HepG2 (cell line): ENCODE measurements around the gene EMILIN1. TPM values are rescaled to one million over a fixed set of nuclear protein-coding genes. Genes with fewer than 3 reads are reported as not detected.
A peak's percentile ranks its signal among the peaks of the same experiment; 100 is the strongest.

Experiments used
- ATAC-seq: fragments of 200-7000 bp; cut with Tn5 transposase; 3 replicates; pipeline ENCODE4 v1.9.1; 2020; ENCODE audit warnings: mild to moderate bottlenecking, moderate library complexity
- BruUV-seq: library from RNA; stranded (reverse); fragments of 400-500 nt; replicated peaks from 2 replicates; lab custom pipeline; 2021; lab: Mats Ljungman, UMichigan
- CTCF ChIA-PET: fragments of 300-600 bp; formaldehyde crosslinking; extraction: SDS; loops from one replicate; lab custom pipeline; 2021; ENCODE audit warnings: low total read pairs, inconsistent platforms, low intra/inter-chr PET ratio; lab: Yijun Ruan, JAX
- POLR2A ChIA-PET: fragments of 350-600 bp; sonication (Branson Sonifier 250); formaldehyde crosslinking; loops from one replicate; lab custom pipeline; 2020; ENCODE audit warnings: antibody characterized with exemption, inconsistent platforms; lab: Yijun Ruan, JAX
- DNase-seq: peaks from one replicate; pipeline ENCODE4 v3.0.0-alpha.2; 2015; ENCODE audit warnings: low spot score
- FAIRE-seq: peaks from 3 replicates; lab custom pipeline; 2011; peaks lifted over from hg19 to GRCh38; lab: Jason Lieb, UNC
- H2AFZ ChIP-seq: one replicate; pipeline ENCODE4 v1.6.1; 2011; ENCODE audit warnings: low read length, inconsistent platforms
- H3K27ac ChIP-seq: fragments of 300-600 bp; 3 replicates; pipeline ENCODE4 v1.8.0; 2011; ENCODE audit warnings: mixed run types, mild to moderate bottlenecking, mixed read lengths, low read length, inconsistent platforms; ENCODE audit not compliant: insufficient read depth; ENCODE audit errors: extremely low read length
- H3K27me3 ChIP-seq, 2 experiments: fragments of 200-600 bp in 1 of 2; 2 replicates in 1 of 2; 3 replicates in 1 of 2; pipeline versions ENCODE4 v1.6.0 to v1.8.0; 2011; ENCODE audit warnings: low read length in 2 of 2, mild to moderate bottlenecking in 2 of 2, moderate library complexity in 2 of 2, inconsistent platforms in 1 of 2; ENCODE audit not compliant: insufficient read depth in 2 of 2, control insufficient read depth in 1 of 2
- H3K36me3 ChIP-seq, 2 experiments: fragments of 200-600 bp in 1 of 2; replicated peaks in 1 of 2; 2 replicates in 1 of 2; 3 replicates in 1 of 2; pipeline versions ENCODE4 v1.5.1 to v1.8.0; 2011; ENCODE audit warnings: low read length in 2 of 2, inconsistent platforms in 1 of 2; ENCODE audit not compliant: insufficient read depth in 2 of 2, control insufficient read depth in 1 of 2
- H3K4me1 ChIP-seq: 2 replicates; pipeline ENCODE4 v1.5.1; 2012; ENCODE audit warnings: low read length, inconsistent platforms; ENCODE audit not compliant: insufficient read depth
- H3K4me2 ChIP-seq: 2 replicates; pipeline ENCODE4 v1.6.0; 2011; ENCODE audit warnings: low read depth, low read length, inconsistent platforms
- H3K4me3 ChIP-seq, 3 experiments: fragments of 200-600 bp in 1 of 3; sonication (generic), shearing (Covaris generic) in 1 of 3; replicated peaks in 1 of 3; 2 replicates each; pipeline ENCODE4 v1.5.1; 2011 to 2016; ENCODE audit warnings: low read length in 3 of 3, inconsistent platforms in 2 of 3, low read depth in 2 of 3, mild to moderate bottlenecking in 2 of 3, control low read depth in 1 of 3, mixed read lengths in 1 of 3; ENCODE audit not compliant: insufficient read depth in 1 of 3
- H3K79me2 ChIP-seq: one replicate; pipeline ENCODE4 v1.6.1; 2011; ENCODE audit warnings: low read length, inconsistent platforms; ENCODE audit not compliant: insufficient read depth
- H3K9ac ChIP-seq: 2 replicates; pipeline ENCODE4 v1.6.0; 2011; ENCODE audit warnings: mild to moderate bottlenecking, low read depth, low read length, inconsistent platforms; ENCODE audit not compliant: insufficient read depth
- H3K9me3 ChIP-seq: 2 replicates; pipeline ENCODE4 v1.5.1; 2012; ENCODE audit warnings: mild to moderate bottlenecking, low read length
- H4K20me1 ChIP-seq: 2 replicates; pipeline ENCODE4 v1.6.0; 2011; ENCODE audit warnings: inconsistent platforms, mild to moderate bottlenecking, low read length, moderate library complexity; ENCODE audit not compliant: insufficient read depth
- AGO1 ChIP-seq: fragments of 200-400 bp; formaldehyde crosslinking; IDR thresholded peaks from 2 replicates; pipeline ENCODE4 v1.6.1; 2017; ENCODE audit warnings: mild to moderate bottlenecking, low read depth, low read length, moderate library complexity; ENCODE audit not compliant: poor library complexity, severe bottlenecking
- MED13 ChIP-seq: sonication (generic); formaldehyde crosslinking; IDR thresholded peaks from 2 replicates; pipeline ENCODE4 v1.5.0; 2020; ENCODE audit warnings: missing genetic modification reagents
- NFE2L1 ChIP-seq: sonication (generic); formaldehyde crosslinking; IDR thresholded peaks from 2 replicates; pipeline ENCODE4 v1.4.0; 2020; ENCODE audit warnings: missing genetic modification reagents, mild to moderate bottlenecking, borderline replicate concordance
- ZNF788 ChIP-seq: sonication (generic); formaldehyde crosslinking; IDR thresholded peaks from 2 replicates; pipeline ENCODE4 v1.5.0; 2020; ENCODE audit warnings: mild to moderate bottlenecking, missing genetic modification reagents, borderline replicate concordance
- WGBS: methylation state at CpG from one replicate; pipeline ENCODE4 v1.1.6; 2017; ENCODE audit warnings: low lambda C conversion rate; 5-methylcytosine and 5-hydroxymethylcytosine counted together
- in situ Hi-C: cut with HindIII; loops from 2 replicates; pipeline ENCODE4 v1.10.0; 2017; ENCODE audit warnings: low pct_unique_long_range_greater_than_20kb; ENCODE audit not compliant: extremely low pct_ligation_motif_present
- intact Hi-C: fragments of 100-400 bp; cut with micrococcal nuclease; formaldehyde crosslinking; loops from one replicate; pipeline ENCODE4 v1.10.0; 2022; ENCODE audit not compliant: unreplicated experiment
- polyA plus RNA-seq, 8 experiments: library from polyadenylated mRNA; depleted of rRNA in 3 of 8; stranded (reverse) in 7 of 8; unstranded in 1 of 8; fragments of >200 nt; fragmentation: Illumina TruSeq in 4 of 8; extraction: Trizol in 4 of 8; gene quantifications; 2 replicates each; pipeline versions ENCODE4 v1.2.1 to v1.2.3, GENCODE V29; 2011 to 2016; ENCODE audit warnings: low read depth in 4 of 8, missing spikeins in 1 of 8, mixed read lengths in 1 of 8; ENCODE audit not compliant: insufficient read depth in 1 of 8
- total RNA-seq, 5 experiments: library from RNA; depleted of rRNA; stranded (reverse); fragments of >200 nt; fragmentation: Illumina TruSeq; extraction: Trizol; gene quantifications; 2 replicates each; pipeline ENCODE4 v1.2.3, GENCODE V29; 2016; ENCODE audit warnings: low read depth in 1 of 5
- TF ChIP-seq, protein P1 (sequence below): sonication (generic); formaldehyde crosslinking; IDR thresholded peaks from 2 replicates; pipeline ENCODE4 v1.5.1; 2020; ENCODE audit warnings: mild to moderate bottlenecking, missing genetic modification reagents, moderate library complexity
- TF ChIP-seq, protein P2 (sequence below): sonication (generic); formaldehyde crosslinking; IDR thresholded peaks from 2 replicates; pipeline ENCODE4 v1.8.0; 2022; ENCODE audit warnings: mild to moderate bottlenecking, missing genetic modification reagents
- TF ChIP-seq, protein P3 (sequence below): sonication (generic); formaldehyde crosslinking; IDR thresholded peaks from 2 replicates; pipeline ENCODE4 v1.9.0; 2022; ENCODE audit warnings: missing genetic modification reagents, mild to moderate bottlenecking, borderline replicate concordance

The EMILIN1 gene
- total and polyA plus RNA-seq, 2 of the 13 experiments (the other 11 are each of a cell fraction or from before 2014, with no cell fraction given), result 8.1 to 9.7 TPM

DNA sequence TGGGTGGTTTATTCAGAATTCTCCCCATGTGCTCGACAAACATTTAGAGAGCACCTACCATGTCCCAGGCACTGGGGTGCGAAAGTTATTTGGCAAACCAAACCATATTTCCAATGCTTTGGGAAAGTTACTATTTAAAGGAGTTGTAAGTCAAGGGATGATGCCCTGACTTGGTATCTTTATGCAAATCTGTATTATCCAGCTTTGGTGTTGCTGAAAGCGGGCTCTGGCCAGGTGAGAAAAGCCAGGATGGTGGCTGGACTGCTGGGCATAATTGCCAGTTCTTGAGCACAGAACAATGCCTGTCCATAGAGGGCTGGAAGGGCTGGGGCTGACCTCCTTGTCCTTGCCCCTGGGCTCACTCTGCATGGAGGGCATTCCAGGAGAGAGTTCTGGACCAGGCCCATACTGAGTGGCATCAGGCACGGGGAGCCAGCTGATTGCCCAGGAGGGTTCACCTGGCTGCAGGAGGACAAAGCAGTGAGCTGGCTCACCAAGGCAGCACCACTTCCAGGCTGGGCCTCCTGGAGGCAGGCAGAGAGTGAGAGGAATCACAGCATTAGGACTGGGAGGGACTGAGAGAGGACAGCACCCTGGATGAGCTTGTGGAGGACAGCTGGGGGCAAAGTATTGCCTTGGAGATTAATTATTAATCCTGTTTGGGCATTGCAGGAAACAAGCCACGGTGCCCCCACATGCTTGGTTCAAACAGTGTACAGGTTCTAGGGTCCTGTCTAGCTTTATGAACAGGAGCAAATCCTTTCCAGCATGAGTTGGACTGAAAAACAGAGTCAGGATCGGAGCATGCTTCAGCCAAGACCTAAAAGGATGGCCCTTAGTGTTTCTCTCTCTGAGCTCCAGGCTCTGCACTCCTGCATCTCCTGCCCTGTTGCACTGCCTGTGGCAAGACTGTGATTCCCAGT lies 15.3 kb downstream of the EMILIN1 start (continued):
- no peak for TF ChIP-seq MED13 (CRISPR knock-in tag)

DNA sequence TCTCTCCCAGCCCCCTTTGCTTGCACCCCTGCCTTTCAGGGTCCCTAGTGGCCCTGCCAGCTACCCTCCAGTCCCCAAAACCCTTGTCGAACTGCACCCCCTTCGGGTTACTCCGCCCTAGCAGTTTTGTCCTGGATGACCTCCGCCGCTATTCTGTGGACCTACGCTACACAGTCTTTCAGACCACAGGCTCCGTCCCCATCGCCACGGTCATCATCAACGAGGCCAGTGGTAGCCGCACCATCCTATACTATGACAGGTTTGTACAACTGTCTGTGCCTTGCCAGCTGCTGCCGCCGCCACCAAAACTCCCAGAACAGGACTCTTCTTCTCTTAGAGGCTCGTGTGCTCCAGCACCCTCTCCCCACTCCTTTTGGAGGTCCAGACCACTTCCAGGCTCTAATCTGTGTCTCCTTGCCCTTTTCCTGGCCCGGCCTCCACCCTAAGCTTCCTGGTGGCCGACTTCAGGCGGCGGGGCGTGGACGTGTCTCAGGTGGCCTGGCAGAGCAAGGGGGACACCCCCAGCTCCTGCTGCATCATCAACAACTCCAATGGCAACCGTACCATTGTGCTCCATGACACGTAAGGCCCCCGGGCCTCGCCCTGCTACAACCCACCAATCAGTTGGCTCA lies 16.1 kb downstream of the EMILIN1 start:
- in situ Hi-C loops, result no loop called here
- 0 out of 2 replicates have a peak, but pooled peaks have one; percentile 15 for TF ChIP-seq ZNF788 (CRISPR knock-in tag)
- peak; percentile 69 for TF ChIP-seq AGO1
- TF ChIP-seq NFE2L1 (CRISPR knock-in tag), result no peak
- TF ChIP-seq, protein P1, sequence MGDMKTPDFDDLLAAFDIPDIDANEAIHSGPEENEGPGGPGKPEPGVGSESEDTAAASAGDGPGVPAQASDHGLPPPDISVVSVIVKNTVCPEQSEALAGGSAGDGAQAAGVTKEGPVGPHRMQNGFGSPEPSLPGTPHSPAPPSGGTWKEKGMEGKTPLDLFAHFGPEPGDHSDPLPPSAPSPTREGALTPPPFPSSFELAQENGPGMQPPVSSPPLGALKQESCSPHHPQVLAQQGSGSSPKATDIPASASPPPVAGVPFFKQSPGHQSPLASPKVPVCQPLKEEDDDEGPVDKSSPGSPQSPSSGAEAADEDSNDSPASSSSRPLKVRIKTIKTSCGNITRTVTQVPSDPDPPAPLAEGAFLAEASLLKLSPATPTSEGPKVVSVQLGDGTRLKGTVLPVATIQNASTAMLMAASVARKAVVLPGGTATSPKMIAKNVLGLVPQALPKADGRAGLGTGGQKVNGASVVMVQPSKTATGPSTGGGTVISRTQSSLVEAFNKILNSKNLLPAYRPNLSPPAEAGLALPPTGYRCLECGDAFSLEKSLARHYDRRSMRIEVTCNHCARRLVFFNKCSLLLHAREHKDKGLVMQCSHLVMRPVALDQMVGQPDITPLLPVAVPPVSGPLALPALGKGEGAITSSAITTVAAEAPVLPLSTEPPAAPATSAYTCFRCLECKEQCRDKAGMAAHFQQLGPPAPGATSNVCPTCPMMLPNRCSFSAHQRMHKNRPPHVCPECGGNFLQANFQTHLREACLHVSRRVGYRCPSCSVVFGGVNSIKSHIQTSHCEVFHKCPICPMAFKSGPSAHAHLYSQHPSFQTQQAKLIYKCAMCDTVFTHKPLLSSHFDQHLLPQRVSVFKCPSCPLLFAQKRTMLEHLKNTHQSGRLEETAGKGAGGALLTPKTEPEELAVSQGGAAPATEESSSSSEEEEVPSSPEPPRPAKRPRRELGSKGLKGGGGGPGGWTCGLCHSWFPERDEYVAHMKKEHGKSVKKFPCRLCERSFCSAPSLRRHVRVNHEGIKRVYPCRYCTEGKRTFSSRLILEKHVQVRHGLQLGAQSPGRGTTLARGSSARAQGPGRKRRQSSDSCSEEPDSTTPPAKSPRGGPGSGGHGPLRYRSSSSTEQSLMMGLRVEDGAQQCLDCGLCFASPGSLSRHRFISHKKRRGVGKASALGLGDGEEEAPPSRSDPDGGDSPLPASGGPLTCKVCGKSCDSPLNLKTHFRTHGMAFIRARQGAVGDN (CRISPR knock-in tag), result peak; percentile 75
- TF ChIP-seq, protein P2, sequence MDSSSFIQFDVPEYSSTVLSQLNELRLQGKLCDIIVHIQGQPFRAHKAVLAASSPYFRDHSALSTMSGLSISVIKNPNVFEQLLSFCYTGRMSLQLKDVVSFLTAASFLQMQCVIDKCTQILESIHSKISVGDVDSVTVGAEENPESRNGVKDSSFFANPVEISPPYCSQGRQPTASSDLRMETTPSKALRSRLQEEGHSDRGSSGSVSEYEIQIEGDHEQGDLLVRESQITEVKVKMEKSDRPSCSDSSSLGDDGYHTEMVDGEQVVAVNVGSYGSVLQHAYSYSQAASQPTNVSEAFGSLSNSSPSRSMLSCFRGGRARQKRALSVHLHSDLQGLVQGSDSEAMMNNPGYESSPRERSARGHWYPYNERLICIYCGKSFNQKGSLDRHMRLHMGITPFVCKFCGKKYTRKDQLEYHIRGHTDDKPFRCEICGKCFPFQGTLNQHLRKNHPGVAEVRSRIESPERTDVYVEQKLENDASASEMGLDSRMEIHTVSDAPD, result 0 out of 2 replicates have a peak, but pooled peaks have one; percentile 14
- TF ChIP-seq, protein P3, sequence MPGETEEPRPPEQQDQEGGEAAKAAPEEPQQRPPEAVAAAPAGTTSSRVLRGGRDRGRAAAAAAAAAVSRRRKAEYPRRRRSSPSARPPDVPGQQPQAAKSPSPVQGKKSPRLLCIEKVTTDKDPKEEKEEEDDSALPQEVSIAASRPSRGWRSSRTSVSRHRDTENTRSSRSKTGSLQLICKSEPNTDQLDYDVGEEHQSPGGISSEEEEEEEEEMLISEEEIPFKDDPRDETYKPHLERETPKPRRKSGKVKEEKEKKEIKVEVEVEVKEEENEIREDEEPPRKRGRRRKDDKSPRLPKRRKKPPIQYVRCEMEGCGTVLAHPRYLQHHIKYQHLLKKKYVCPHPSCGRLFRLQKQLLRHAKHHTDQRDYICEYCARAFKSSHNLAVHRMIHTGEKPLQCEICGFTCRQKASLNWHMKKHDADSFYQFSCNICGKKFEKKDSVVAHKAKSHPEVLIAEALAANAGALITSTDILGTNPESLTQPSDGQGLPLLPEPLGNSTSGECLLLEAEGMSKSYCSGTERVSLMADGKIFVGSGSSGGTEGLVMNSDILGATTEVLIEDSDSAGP (CRISPR knock-in tag), result 0 out of 2 replicates have a peak, but pooled peaks have one; percentile 49

More for the DNA sequence above, 16.1 kb downstream of the EMILIN1 start:
- WGBS, result 88% methylated on average over 24 of the region's 24 CpGs
- Histone ChIP-seq H4K20me1 (no peaks in the 10 kb centered on the region), H3K9me3 (no peaks in the 10 kb centered on the region), H3K36me3 (peaks cover 4 to 35% of the 10 kb centered on the region in 2 experiments), H2AFZ (no peak overlapping the region), H3K27me3 (no peaks in the 10 kb centered on the region), H3K4me1 (peaks cover 76% of the 10 kb centered on the region), H3K4me3 (peak overlapping the region in 1 of 3 experiments; percentile 59; a peak in 2 of 6 replicates), H3K4me2 (peak overlapping the region; percentile 96), H3K9ac (peak overlapping the region; percentile 79), H3K27ac (peak overlapping the region; percentile 97), H3K79me2 (peaks cover 36% of the 10 kb centered on the region)
- ATAC-seq (no peak), FAIRE-seq (no peak), DNase-seq (no peak)
- intact Hi-C loops, result loop anchor here (5.0 kb wide), 1 partner anchor 307 kb away; the partner anchor contains the start of gene CENPA
- CTCF ChIA-PET, result no interaction called here
- POLR2A ChIA-PET, result interaction anchor here (0.7 to 4.8 kb wide), 28 partner anchors 8 to 1215 kb away, joined by 3 to 61 read pairs (median 6); partner anchors contain the start of genes ABHD1, AGBL5, ATRAID and CGREF1
- no TSS peak for BruUV-seq
